GM12873 (cell line): ENCODE data around the gene MAST4.

Source experiments
- TF ChIP-seq, protein P1 (sequence below): IDR thresholded peaks from 2 replicates; pipeline ENCODE4 v1.5.1; 2012; ENCODE audit warnings: low read depth, mild to moderate bottlenecking, moderate library complexity, low read length, control low read depth; ENCODE audit not compliant: insufficient read depth; ENCODE audit errors: missing control alignments

MAST4 gene

DNA sequence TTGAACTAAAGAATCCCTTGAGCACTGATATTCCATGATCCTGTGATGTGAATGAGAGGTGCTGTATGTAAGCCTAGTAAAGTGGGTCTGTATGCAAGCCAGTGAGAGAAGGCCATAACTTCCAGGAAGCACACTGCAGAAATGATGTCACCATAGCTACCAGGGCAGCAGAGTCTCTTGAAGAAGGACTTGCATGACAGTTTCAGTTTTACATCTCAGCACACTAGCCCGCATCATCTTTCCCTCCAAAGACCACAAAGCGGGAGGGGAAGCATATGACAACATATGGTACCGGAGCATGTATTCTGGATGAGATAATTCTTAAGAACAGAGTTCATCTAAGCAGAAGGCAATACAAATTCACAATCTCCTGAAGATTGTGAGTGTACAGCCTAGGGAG lies 37.6 kb upstream of the MAST4 start:
- TF ChIP-seq, protein P1, sequence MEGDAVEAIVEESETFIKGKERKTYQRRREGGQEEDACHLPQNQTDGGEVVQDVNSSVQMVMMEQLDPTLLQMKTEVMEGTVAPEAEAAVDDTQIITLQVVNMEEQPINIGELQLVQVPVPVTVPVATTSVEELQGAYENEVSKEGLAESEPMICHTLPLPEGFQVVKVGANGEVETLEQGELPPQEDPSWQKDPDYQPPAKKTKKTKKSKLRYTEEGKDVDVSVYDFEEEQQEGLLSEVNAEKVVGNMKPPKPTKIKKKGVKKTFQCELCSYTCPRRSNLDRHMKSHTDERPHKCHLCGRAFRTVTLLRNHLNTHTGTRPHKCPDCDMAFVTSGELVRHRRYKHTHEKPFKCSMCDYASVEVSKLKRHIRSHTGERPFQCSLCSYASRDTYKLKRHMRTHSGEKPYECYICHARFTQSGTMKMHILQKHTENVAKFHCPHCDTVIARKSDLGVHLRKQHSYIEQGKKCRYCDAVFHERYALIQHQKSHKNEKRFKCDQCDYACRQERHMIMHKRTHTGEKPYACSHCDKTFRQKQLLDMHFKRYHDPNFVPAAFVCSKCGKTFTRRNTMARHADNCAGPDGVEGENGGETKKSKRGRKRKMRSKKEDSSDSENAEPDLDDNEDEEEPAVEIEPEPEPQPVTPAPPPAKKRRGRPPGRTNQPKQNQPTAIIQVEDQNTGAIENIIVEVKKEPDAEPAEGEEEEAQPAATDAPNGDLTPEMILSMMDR, result no peak

DNA sequence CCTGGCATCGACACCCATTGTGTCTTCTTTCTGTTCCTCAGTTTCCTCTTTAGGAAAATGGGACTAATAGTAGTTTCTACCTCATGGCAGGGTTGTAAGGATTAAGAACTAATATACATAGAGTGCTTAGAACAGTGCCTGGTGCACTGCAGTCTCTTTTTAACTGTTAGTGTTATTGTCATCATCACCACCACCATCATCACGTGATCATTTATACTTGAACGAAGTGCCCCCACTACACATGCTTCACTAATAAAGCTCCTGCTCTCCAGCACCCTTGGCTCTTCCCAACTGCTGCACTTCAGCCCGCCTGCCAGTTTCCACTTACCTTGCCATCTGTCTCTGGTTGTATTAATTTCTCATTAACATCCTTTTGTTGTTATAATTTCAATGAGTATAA lies 35.8 kb upstream of the MAST4 start:
- TF ChIP-seq, protein P1, result no peak

DNA sequence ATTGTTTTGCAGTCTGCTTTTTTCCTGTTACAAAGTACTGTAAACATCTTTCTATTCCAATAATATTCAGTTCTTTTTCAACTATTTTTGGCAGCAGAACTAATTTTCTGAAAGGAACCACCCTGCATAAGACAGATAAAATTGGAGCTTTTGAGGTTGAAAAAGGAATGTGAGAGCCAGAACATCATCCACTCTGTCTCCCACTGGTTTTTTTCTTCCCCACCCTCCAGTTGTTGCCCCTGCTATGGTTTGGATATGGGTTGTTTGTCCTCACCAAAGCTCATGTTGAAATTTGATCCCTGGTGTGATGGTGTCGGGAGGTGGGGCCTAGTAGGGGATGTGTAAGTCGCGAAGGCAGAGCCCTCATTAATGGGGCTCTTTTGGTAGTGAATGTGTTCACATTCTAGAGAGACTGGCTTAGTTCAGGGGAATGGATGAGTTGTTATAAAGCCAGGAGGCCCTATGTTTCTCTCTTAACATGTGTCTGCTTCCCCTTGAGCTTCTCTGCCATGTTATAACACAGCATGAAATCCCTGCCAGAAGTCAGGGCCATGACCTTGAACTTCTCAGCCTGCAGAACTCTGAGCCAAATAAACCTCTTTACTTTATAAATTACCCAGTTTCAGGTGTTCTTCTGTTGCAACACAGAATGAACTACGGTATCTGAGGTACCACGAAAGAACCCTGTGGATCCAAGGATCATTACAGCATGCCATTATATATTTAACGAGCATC lies 34.8 kb upstream of the MAST4 start:
- TF ChIP-seq, protein P1, result no peak

DNA sequence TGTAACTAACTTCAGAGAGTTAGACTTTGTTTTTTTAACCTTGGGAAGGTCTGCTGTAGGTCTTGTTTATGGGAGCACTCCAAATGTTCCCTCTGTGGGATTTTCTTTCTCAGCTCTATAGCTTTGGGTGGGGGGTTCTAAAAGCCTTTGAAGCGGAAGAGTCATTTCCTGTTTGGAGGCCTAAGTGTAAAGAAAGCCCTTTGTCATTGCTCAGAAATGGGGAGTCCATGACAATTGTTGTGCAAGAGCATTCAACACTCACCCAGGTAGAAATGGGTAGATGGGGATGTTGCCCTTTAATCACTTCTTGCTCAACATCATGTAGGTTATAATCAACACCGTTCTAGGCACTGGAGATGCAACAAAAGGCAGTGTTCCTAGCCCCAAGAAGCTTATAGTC lies 30.3 kb upstream of the MAST4 start:
- TF ChIP-seq, protein P1, result no peak

DNA sequence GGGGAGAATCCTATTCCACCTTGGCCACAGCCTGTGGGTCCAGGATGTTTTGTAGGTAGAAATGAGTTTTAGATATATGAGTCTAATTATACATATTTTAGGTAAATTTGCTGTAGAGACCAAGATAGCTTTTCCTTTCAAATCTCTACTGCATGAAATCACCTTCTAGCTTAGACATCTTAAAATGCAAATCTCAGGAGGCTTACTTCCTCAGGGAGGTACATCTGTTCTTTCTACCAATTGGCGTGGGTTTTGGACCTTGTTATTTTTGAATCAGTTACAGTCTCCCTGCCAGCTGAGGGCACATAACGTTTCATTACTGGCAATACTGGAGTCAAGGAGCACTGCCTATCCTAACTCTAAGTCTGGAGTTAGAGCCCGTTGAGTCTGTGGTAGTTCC lies 28.7 kb upstream of the MAST4 start:
- TF ChIP-seq, protein P1, result no peak

DNA sequence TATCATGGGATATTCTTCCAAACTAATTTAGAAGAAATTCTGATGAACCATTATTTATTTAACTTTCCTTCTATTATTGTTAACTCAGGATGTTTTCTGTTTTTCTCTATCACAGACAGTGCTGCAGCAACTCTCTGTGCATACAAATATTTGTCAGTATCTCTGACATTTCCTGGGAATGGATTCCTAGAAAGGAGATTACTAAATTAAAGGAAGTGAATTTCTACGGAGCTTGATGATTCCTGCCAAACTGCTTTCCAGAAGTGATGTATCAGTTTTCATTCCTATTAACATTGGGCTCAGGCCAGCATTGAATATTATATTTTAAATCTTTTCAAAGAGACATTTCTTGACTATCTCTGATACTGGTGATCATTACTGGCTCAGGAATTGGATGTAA lies 26.0 kb upstream of the MAST4 start:
- TF ChIP-seq, protein P1, result no peak

DNA sequence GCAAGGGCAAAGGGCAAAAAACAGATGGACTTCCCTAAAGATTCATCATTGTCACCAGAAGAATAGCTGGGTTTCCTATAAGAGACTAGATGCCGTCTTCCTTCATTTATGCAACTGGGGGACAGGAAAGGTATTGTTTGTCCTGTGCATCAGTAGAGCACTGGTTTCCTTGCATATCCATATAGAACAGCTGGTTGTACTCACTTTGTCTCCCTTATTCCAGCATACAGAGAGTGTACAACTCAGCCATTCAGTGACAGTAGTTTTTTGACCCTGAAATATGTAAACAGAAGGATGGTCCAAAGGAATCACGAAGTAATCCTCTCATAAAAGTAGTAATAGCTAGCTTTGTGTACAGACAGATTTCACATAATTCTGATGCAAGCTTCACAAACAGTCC lies 22.5 kb upstream of the MAST4 start:
- TF ChIP-seq, protein P1, result no peak
